Motor neuron (in vitro differentiated cells): ENCODE results near the gene ZNF101. TPM values are rescaled to one million over a fixed set of nuclear protein-coding genes. Genes with fewer than 3 reads are reported as not detected.
A peak's percentile ranks its signal among the peaks of the same experiment; 100 is the strongest.

Source experiments
- ATAC-seq, 8 experiments: fragments of 200-7000 bp; cut with Tn5 transposase; replicated peaks in 6 of 8; 2 replicates each; pipeline ENCODE4 v1.8.0; 2021; ENCODE audit warnings: mild to moderate bottlenecking in 8 of 8, moderate library complexity in 8 of 8
- H3K27ac ChIP-seq, 2 donors: fragments of 250-450 bp; sonication (Bioruptor Pico); 2 replicates each; pipeline ENCODE4 v1.9.0; 2021; ENCODE audit warnings: antibody characterized with exemption in 2 of 2, mild to moderate bottlenecking in 2 of 2, moderate library complexity in 1 of 2
- H3K4me1 ChIP-seq, 2 donors: fragments of 250-450 bp; sonication (Bioruptor Pico); replicated peaks in 1 of 2; 2 replicates each; pipeline ENCODE4 v1.6.1; 2021; ENCODE audit warnings: antibody characterized with exemption in 2 of 2, mild to moderate bottlenecking in 2 of 2, moderate library complexity in 1 of 2
- H3K4me3 ChIP-seq, 5 donors: fragments of 250-450 bp; sonication (Bioruptor Pico); 2 replicates each; pipeline ENCODE4 v1.9.0; 2021; ENCODE audit warnings: antibody characterized with exemption in 5 of 5, mild to moderate bottlenecking in 5 of 5, moderate library complexity in 4 of 5
- WGBS, 10 experiments: fragments of 450-650 bp; shearing (Covaris generic); methylation state at CpG; one replicate each; pipeline ENCODE4 v1.0.0; 2022; 5-methylcytosine and 5-hydroxymethylcytosine counted together
- in situ Hi-C, 9 experiments: fragments of 400-800 bp; cut with MboI; loops; one replicate each; pipeline ENCODE4 v1.15.0; 2021; ENCODE audit warnings: low sequenced_read_pairs in 9 of 9, low pct_unique_long_range_greater_than_20kb in 2 of 9; ENCODE audit not compliant: unreplicated experiment in 9 of 9
- total RNA-seq, 8 experiments: library from RNA; unstranded; fragments of 300-600 nt; gene quantifications; 2 replicates each; pipeline versions ENCODE4 v1.2.3 to v1.2.4, GENCODE V29; 2022

Gene ZNF101
- total RNA-seq, 8 experiments from 2014 or later, result 5.5 to 10.8 (median 8.1) TPM

- no peak overlapping the region for H3K27ac ChIP-seq
- in situ Hi-C loops, result no loop called here
- no peak overlapping the region for H3K4me3 ChIP-seq
- no peak for ATAC-seq
- WGBS, 10 experiments, result 57 to 95% (median 90%) methylated on average over 2 of the region's 2 CpGs; no CpG with 5 or more reads in 6 of the 10 experiments
- no peaks in the 10 kb centered on the region for H3K4me1 ChIP-seq
These were observed 41.9 kb downstream of the ZNF101 start for GRCh38 chr19:19710506-19710905.

GRCh38 chr19:19711306-19711933, 42.8 kb downstream of the ZNF101 start:
- no peaks in the 10 kb centered on the region for H3K4me1 ChIP-seq
- no peak overlapping the region for H3K4me3 ChIP-seq
- 68 to 98% (median 92%) methylated on average over 4 to 14 of the region's 14 CpGs for WGBS, 10 experiments
- ATAC-seq, result no peak
- no peak overlapping the region for H3K27ac ChIP-seq
- in situ Hi-C loops, result no loop called here

GRCh38 chr19:19711934-19712828, 43.5 kb downstream of the ZNF101 start:
- Histone ChIP-seq H3K4me1 (no peaks in the 10 kb centered on the region), H3K27ac (no peak overlapping the region), H3K4me3 (no peak overlapping the region)
- in situ Hi-C loops, result no loop called here
- WGBS, 10 experiments, result 80 to 98% (median 96%) methylated on average over 4 to 10 of the region's 10 CpGs
- ATAC-seq, result no peak

GRCh38 chr19:19719798-19720197, 51.2 kb downstream of the ZNF101 start:
- WGBS, 10 experiments, result 50 to 100% (median 93%) methylated on average over 1 to 2 of the region's 2 CpGs
- in situ Hi-C loops, result no loop called here
- ATAC-seq, result no peak
- Histone ChIP-seq H3K4me3 (no peak overlapping the region), H3K4me1 (no peaks in the 10 kb centered on the region), H3K27ac (no peak overlapping the region)

GRCh38 chr19:19721896-19722295, 53.3 kb downstream of the ZNF101 start:
- no peak for ATAC-seq
- WGBS, 10 experiments, result 86 to 100% (median 100%) methylated on average over 1 to 2 of the region's 2 CpGs; no CpG with 5 or more reads in 2 of the 10 experiments
- H3K27ac ChIP-seq, result no peak overlapping the region

GRCh38 chr19:19732579-19733501, 64.2 kb downstream of the ZNF101 start, which contains the start of gene ZNF14:
Gene ZNF14, minus strand, starts transcription at chr19:19733112. Its CDS starts 154 bp downstream, at chr19:19732958.
- Histone ChIP-seq H3K4me3 (peak within 1 kb of the TSS; percentile 67 to 96 (median 83)), H3K4me1 (peaks cover 5 to 6% of the 10 kb centered on the region in 2 donors), H3K27ac (peak within 1 kb of the TSS; percentile 77 to 82)
- WGBS, 10 experiments, result 0 to 43% (median 10%) methylated on average over 1 to 17 of the region's 61 CpGs
- peak; percentile 98 to 100 (median 100) for ATAC-seq
- in situ Hi-C loops, result no loop called here

More at GRCh38 chr19:19721896-19722295, 53.3 kb downstream of the ZNF101 start:
- no peak overlapping the region for H3K4me3 ChIP-seq
- in situ Hi-C loops, result no loop called here
- no peaks in the 10 kb centered on the region for H3K4me1 ChIP-seq

Other genes starting within 250 kb of the ZNF101 start
- gene TSSK6, start 153.3 kb upstream of the ZNF101 start, total RNA-seq, result 1 to 10 TPM in 7 of 8 experiments, under 1 TPM in 1; 0.92 to 3.2 (median 2.0) TPM
- gene NDUFA13, start 152.6 kb upstream of the ZNF101 start, total RNA-seq, result 100 to 1,000 TPM; 323 to 522 (median 409) TPM
- gene YJEFN3, start 139.9 kb upstream of the ZNF101 start, total RNA-seq, result 10 to 100 TPM in 1 of 8 experiments, 1 to 10 TPM in 7; 1.1 to 10.6 (median 4.2) TPM
- 1 to 10 TPM in 2 of 8 experiments, under 1 TPM in 6; 0.37 to 1.5 (median 0.90) TPM for gene CILP2, start 130.6 kb upstream of the ZNF101 start, total RNA-seq
- gene PBX4, start 50.2 kb upstream of the ZNF101 start, total RNA-seq, result 1 to 10 TPM in 6 of 8 experiments, under 1 TPM in 1, not detected in 1; 0.87 to 6.4 (median 3.7) TPM
- gene LPAR2, start 40.6 kb upstream of the ZNF101 start, total RNA-seq, result 10 to 100 TPM in 5 of 8 experiments, 1 to 10 TPM in 3; 1.3 to 30.2 (median 18.2) TPM
- 10 to 100 TPM in 1 of 8 experiments, 1 to 10 TPM in 7; 3.2 to 18.2 (median 7.5) TPM for gene GMIP, start 25.2 kb upstream of the ZNF101 start, total RNA-seq
- gene ATP13A1, start 5.2 kb upstream of the ZNF101 start, total RNA-seq, result 10 to 100 TPM; 18.7 to 96.9 (median 31.1) TPM
- 10 to 100 TPM in 5 of 8 experiments, 1 to 10 TPM in 3; 3.7 to 13.9 (median 12.4) TPM for gene ZNF14, start 64.3 kb downstream of the ZNF101 start, total RNA-seq
- gene ZNF506, start 152.9 kb downstream of the ZNF101 start, total RNA-seq, result 10 to 100 TPM in 4 of 8 experiments, 1 to 10 TPM in 4; 1.1 to 26.3 (median 8.2) TPM
- gene ZNF253, start 197.0 kb downstream of the ZNF101 start, total RNA-seq, result 10 to 100 TPM in 5 of 8 experiments, 1 to 10 TPM in 3; 1.6 to 19.5 (median 14.3) TPM
- gene ZNF93, start 232.1 kb downstream of the ZNF101 start, total RNA-seq, result 10 to 100 TPM in 2 of 8 experiments, 1 to 10 TPM in 3, under 1 TPM in 3; 0.61 to 20.5 (median 7.4) TPM